SK-N-SH (cell line): ENCODE data around the gene ZNF837. TPM values are rescaled to one million over a fixed set of nuclear protein-coding genes. Genes with fewer than 3 reads are reported as not detected.

ENCODE experiments used
- CTCF ChIA-PET: fragments of 300-600, 350-600 bp; formaldehyde crosslinking; extraction: SDS; loops from one replicate; lab custom pipeline; 2021; lab: Yijun Ruan, JAX
- POLR2A ChIA-PET: fragments of 350-600 bp; sonication (Branson Sonifier 250); formaldehyde crosslinking; extraction: SDS; loops from one replicate; lab custom pipeline; 2020; ENCODE audit warnings: antibody characterized with exemption, inconsistent platforms; lab: Yijun Ruan, JAX
- DNase-seq: peaks from one replicate; pipeline ENCODE4 v3.0.0; 2012
- H2AFZ ChIP-seq: fragments of 200-600 bp; sonication (generic); 2 replicates; pipeline ENCODE4 v1.8.1; 2016; ENCODE audit warnings: antibody characterized with exemption, mild to moderate bottlenecking, low read depth
- H3F3A ChIP-seq: fragments of 200-600 bp; sonication (generic); replicated peaks from 2 replicates; pipeline ENCODE3; 2016; ENCODE audit warnings: antibody characterized with exemption, mild to moderate bottlenecking; ENCODE audit not compliant: insufficient read depth
- H3K27ac ChIP-seq, 2 experiments: fragments of 200-500 bp in 1 of 2; fragments of 200-600 bp in 1 of 2; sonication (Bioruptor generic) in 1 of 2; sonication (generic), shearing (Covaris generic) in 1 of 2; 2 replicates each; pipeline versions ENCODE4 v1.5.1 to v1.6.1; 2014 to 2016; ENCODE audit warnings: low read depth in 2 of 2, inconsistent platforms in 1 of 2, low read length in 1 of 2, mild to moderate bottlenecking in 1 of 2, mixed read lengths in 1 of 2
- H3K27me3 ChIP-seq: fragments of 200-600 bp; sonication (generic), shearing (Covaris generic); 2 replicates; pipeline ENCODE4 v1.6.1; 2016; ENCODE audit warnings: mixed run types; ENCODE audit not compliant: insufficient read depth
- H3K36me3 ChIP-seq, 2 experiments: fragments of 200-500 bp in 1 of 2; fragments of 200-600 bp in 1 of 2; sonication (Bioruptor generic) in 1 of 2; sonication (generic) in 1 of 2; replicated peaks in 1 of 2; 2 replicates each; pipeline versions ENCODE3 to v1.5.1; 2014 to 2016; ENCODE audit warnings: low read length in 1 of 2, mild to moderate bottlenecking in 1 of 2; ENCODE audit not compliant: insufficient read depth in 2 of 2, control insufficient read depth in 1 of 2
- H3K4me1 ChIP-seq, 2 experiments: fragments of 200-500 bp in 1 of 2; fragments of 200-600 bp in 1 of 2; sonication (Bioruptor generic) in 1 of 2; sonication (generic), shearing (Covaris generic) in 1 of 2; 2 replicates each; pipeline versions ENCODE4 v1.5.1 to v1.6.1; 2014 to 2016; ENCODE audit warnings: low read depth in 1 of 2, low read length in 1 of 2, mixed run types in 1 of 2; ENCODE audit not compliant: insufficient read depth in 2 of 2, control insufficient read depth in 1 of 2
- H3K4me2 ChIP-seq: fragments of 200-600 bp; sonication (generic), shearing (Covaris generic); 2 replicates; pipeline ENCODE4 v1.6.1; 2017; ENCODE audit warnings: mixed run types
- H3K4me3 ChIP-seq, 2 experiments: fragments of 200-500 bp in 1 of 2; fragments of 200-600 bp in 1 of 2; sonication (Bioruptor generic) in 1 of 2; sonication (generic), shearing (Covaris generic) in 1 of 2; 2 replicates each; pipeline versions ENCODE4 v1.5.1 to v1.8.1; 2014 to 2016; ENCODE audit warnings: low read depth in 2 of 2, inconsistent platforms in 1 of 2, low read length in 1 of 2, mild to moderate bottlenecking in 1 of 2, mixed read lengths in 1 of 2, moderate library complexity in 1 of 2
- H3K79me2 ChIP-seq: fragments of 200-600 bp; sonication (generic); 2 replicates; pipeline ENCODE4 v1.8.1; 2017; ENCODE audit warnings: mild to moderate bottlenecking; ENCODE audit not compliant: insufficient read depth
- H3K9ac ChIP-seq: fragments of 200-600 bp; sonication (generic); 2 replicates; pipeline ENCODE4 v1.6.1; 2017; ENCODE audit warnings: mixed run types
- H3K9me2 ChIP-seq: fragments of 200-600 bp; sonication (generic); 2 replicates; pipeline ENCODE4 v1.6.1; 2017; ENCODE audit warnings: mixed run types
- H3K9me3 ChIP-seq: fragments of 200-600 bp; sonication (generic); 2 replicates; pipeline ENCODE4 v1.6.1; 2017; ENCODE audit warnings: mixed run types, mild to moderate bottlenecking, moderate library complexity
- H4K20me1 ChIP-seq: fragments of 200-600 bp; sonication (generic); 2 replicates; pipeline ENCODE4 v1.6.1; 2017; ENCODE audit warnings: mild to moderate bottlenecking, mixed run types; ENCODE audit not compliant: insufficient read depth
- EP300 ChIP-seq, 2 experiments: IDR thresholded peaks; 2 replicates each; pipeline versions ENCODE4 v1.4.0 to v1.6.1; 2012; ENCODE audit warnings: borderline replicate concordance in 1 of 2, low read depth in 1 of 2, low read length in 1 of 2
- FOXM1 ChIP-seq: IDR thresholded peaks from 2 replicates; pipeline ENCODE4 v1.4.0; 2012; ENCODE audit warnings: low read depth, mild to moderate bottlenecking
- GABPA ChIP-seq: IDR thresholded peaks from 2 replicates; pipeline ENCODE4 v1.4.0; 2012; ENCODE audit warnings: low read depth, mild to moderate bottlenecking
- MXI1 ChIP-seq: IDR thresholded peaks from 2 replicates; pipeline ENCODE4 v1.6.1; 2012; ENCODE audit warnings: mild to moderate bottlenecking, low read depth, low read length, improper control_type of control experiment
- NRF1 ChIP-seq: IDR thresholded peaks from 2 replicates; pipeline ENCODE4 v1.6.1; 2012; ENCODE audit warnings: low read depth, mild to moderate bottlenecking, low read length
- RAD21 ChIP-seq: IDR thresholded peaks from 2 replicates; pipeline ENCODE4 v1.6.1; 2012; ENCODE audit warnings: mild to moderate bottlenecking, low read length
- SMC3 ChIP-seq: IDR thresholded peaks from 2 replicates; pipeline ENCODE4 v1.6.1; 2012; ENCODE audit warnings: low read depth, low read length, improper control_type of control experiment
- TCF12 ChIP-seq: IDR thresholded peaks from 2 replicates; pipeline ENCODE4 v1.4.0; 2012
- WGBS: methylation state at CpG from one replicate; pipeline ENCODE4 v1.1.6; 2017; ENCODE audit warnings: low lambda C conversion rate; 5-methylcytosine and 5-hydroxymethylcytosine counted together
- polyA plus RNA-seq, 3 experiments: library from polyadenylated mRNA; depleted of rRNA; stranded (reverse); fragments of >200 nt; gene quantifications; 2 replicates each; pipeline ENCODE4 v1.2.3, GENCODE V29; 2012
- TF ChIP-seq, protein P1 (sequence below): fragments of 150-350 bp; IDR thresholded peaks from 2 replicates; pipeline ENCODE4 v1.6.1; 2017; ENCODE audit warnings: antibody characterized with exemption, low read length, low read depth, borderline replicate concordance

The ZNF837 gene
- polyA plus RNA-seq, 1 of the 3 experiments (the other 2 are of a cell fraction), result 1.6 TPM

GRCh38 chr19:58380662-58381459, at the start of gene ZNF837 (continued):
- TF ChIP-seq, protein P1, sequence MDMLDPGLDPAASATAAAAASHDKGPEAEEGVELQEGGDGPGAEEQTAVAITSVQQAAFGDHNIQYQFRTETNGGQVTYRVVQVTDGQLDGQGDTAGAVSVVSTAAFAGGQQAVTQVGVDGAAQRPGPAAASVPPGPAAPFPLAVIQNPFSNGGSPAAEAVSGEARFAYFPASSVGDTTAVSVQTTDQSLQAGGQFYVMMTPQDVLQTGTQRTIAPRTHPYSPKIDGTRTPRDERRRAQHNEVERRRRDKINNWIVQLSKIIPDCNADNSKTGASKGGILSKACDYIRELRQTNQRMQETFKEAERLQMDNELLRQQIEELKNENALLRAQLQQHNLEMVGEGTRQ, result no peak
- TF ChIP-seq GABPA (peak; percentile 96), FOXM1 (no peak), RAD21 (no peak), EP300 (IDR thresholded peaks at IDR 0.05; ENCODE audit: borderline replicate concordance in 1 of 2, low read depth in 1 of 2, low read length in 1 of 2) (peak in 1 of 2 experiments; percentile 1; a peak in 1 of 4 replicates), SMC3 (no peak; the same call in 1 of the 2 replicates), MXI1 (peak; percentile 65)

- H3K27me3 ChIP-seq, result no peaks in the 10 kb centered on the region
- TF ChIP-seq, protein P1, result no peak
- no peak for TF ChIP-seq NRF1
- H3F3A ChIP-seq, result no peaks in the 10 kb centered on the region
- no peak for DNase-seq
- no peak overlapping the region for H3K9ac ChIP-seq
- H3K36me3 ChIP-seq, result peaks cover 15 to 23% of the 10 kb centered on the region in 2 experiments
- H3K9me2 ChIP-seq, result no peaks in the 10 kb centered on the region
- no peak overlapping the region for H3K27ac ChIP-seq
- no peak overlapping the region for H2AFZ ChIP-seq
- ChIA-PET CTCF (no interaction called here), POLR2A (no interaction called here)
- H3K4me1 ChIP-seq, result no peaks in the 10 kb centered on the region
- no peaks in the 10 kb centered on the region for H3K79me2 ChIP-seq
- H3K4me3 ChIP-seq, result no peak overlapping the region
- H3K4me2 ChIP-seq, result no peak overlapping the region
- peaks cover 17% of the 10 kb centered on the region for H3K9me3 ChIP-seq
- no peaks in the 10 kb centered on the region for H4K20me1 ChIP-seq
Observed at GRCh38 chr19:58429745-58430144, 48.9 kb upstream of the ZNF837 start.

DNA sequence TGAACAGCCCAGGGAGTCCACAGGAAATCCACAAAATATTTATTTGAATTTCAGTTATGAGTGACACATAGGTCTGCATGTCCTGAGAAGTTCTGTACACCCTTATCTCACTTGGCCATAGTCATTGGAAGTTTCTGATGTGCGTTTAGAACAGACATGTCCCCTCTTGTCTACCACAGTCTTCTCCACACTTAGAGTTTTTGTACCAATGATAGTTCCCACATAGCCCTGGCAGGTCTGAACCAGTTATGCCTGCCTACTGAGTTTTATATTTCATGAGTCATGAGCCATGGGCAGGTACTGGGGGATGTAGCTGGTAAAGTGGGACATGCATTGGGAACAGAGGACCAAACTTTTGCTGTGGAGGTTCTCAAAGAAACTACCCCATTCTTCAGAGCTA, 47.8 kb upstream of the ZNF837 start:
- ChIA-PET CTCF (no interaction called here), POLR2A (no interaction called here)

More for the DNA sequence above, 47.8 kb upstream of the ZNF837 start:
- Histone ChIP-seq H3F3A (no peaks in the 10 kb centered on the region), H3K27ac (no peak overlapping the region), H3K79me2 (no peaks in the 10 kb centered on the region), H3K4me2 (no peak overlapping the region), H3K4me1 (no peaks in the 10 kb centered on the region), H4K20me1 (no peaks in the 10 kb centered on the region), H3K27me3 (no peaks in the 10 kb centered on the region), H3K9me2 (no peaks in the 10 kb centered on the region), H3K9me3 (peaks cover 11% of the 10 kb centered on the region; the same call in 1 of the 2 replicates), H3K9ac (no peak overlapping the region), H3K4me3 (no peak overlapping the region), H2AFZ (no peak overlapping the region), H3K36me3 (peaks cover 4 to 12% of the 10 kb centered on the region in 2 experiments)
- DNase-seq, result no peak
- no peak for TF ChIP-seq TCF12
- WGBS, result 78% methylated on average over 1 of the region's 1 CpG
